ENCODE measurements around the gene STXBP6.

STXBP6 gene

DNA sequence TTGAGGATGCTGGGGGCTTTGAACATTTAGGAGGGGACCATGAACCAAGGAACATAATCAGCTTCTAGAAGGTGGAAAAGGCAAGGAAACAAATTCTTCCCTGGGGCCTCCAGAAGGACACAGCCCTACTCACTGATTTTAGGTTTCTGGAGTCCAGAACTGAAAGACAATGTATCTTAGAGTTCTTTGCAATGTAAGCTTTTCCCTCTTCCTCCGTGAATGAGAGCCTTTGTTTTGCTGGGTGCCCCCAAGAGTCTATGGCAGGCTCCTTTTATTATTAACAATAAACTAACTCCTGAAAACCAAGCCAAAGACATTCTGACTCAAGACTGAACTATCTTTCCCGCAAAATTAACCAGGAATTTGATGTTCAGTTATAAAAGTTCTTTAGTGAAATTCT lies 204.1 kb downstream of the STXBP6 start:
- ATAC-seq: no peak
- no peak for TF ChIP-seq SNAI2 (CRISPR knock-in tag; IDR thresholded peaks at IDR 0.05)
- no peak for TF ChIP-seq PPARA (CRISPR knock-in tag; IDR thresholded peaks at IDR 0.05; ENCODE audit: borderline replicate concordance)
- TF ChIP-seq, protein P1, sequence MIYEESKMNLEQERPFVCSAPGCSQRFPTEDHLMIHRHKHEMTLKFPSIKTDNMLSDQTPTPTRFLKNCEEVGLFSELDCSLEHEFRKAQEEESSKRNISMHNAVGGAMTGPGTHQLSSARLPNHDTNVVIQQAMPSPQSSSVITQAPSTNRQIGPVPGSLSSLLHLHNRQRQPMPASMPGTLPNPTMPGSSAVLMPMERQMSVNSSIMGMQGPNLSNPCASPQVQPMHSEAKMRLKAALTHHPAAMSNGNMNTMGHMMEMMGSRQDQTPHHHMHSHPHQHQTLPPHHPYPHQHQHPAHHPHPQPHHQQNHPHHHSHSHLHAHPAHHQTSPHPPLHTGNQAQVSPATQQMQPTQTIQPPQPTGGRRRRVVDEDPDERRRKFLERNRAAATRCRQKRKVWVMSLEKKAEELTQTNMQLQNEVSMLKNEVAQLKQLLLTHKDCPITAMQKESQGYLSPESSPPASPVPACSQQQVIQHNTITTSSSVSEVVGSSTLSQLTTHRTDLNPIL (CRISPR knock-in tag; IDR thresholded peaks at IDR 0.05; ENCODE audit: low read depth): no peak
- no peak for TF ChIP-seq TCF4 (CRISPR knock-in tag; IDR thresholded peaks at IDR 0.05; ENCODE audit: borderline replicate concordance)
- TF ChIP-seq OSR1 (CRISPR knock-in tag; IDR thresholded peaks at IDR 0.05): no peak
- TF ChIP-seq ZFP30 (CRISPR knock-in tag; IDR thresholded peaks at IDR 0.05): no peak
- TF ChIP-seq, protein P2, sequence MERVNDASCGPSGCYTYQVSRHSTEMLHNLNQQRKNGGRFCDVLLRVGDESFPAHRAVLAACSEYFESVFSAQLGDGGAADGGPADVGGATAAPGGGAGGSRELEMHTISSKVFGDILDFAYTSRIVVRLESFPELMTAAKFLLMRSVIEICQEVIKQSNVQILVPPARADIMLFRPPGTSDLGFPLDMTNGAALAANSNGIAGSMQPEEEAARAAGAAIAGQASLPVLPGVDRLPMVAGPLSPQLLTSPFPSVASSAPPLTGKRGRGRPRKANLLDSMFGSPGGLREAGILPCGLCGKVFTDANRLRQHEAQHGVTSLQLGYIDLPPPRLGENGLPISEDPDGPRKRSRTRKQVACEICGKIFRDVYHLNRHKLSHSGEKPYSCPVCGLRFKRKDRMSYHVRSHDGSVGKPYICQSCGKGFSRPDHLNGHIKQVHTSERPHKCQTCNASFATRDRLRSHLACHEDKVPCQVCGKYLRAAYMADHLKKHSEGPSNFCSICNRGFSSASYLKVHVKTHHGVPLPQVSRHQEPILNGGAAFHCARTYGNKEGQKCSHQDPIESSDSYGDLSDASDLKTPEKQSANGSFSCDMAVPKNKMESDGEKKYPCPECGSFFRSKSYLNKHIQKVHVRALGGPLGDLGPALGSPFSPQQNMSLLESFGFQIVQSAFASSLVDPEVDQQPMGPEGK (CRISPR knock-in tag; IDR thresholded peaks at IDR 0.05; ENCODE audit: borderline replicate concordance): no peak
- no peak for TF ChIP-seq ISL1 (CRISPR knock-in tag; IDR thresholded peaks at IDR 0.05)

DNA sequence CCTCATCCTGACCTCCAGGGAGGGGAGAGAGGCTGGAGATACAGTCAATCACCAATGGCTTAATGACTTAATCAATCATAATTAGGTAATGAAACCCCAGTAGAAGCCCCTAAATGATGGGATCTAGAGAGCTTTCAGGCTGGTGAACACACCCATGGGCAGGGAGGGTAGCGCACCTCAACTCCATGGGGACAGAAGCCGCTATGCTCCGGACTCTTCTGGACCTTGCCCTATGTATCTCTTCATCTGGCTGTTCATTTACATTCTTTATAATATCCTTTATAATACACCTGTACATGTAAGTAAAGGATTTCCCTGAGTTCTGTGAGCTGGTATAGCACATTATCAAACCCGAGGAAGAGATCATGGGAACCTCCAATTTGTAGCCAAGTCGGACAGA lies 205.9 kb downstream of the STXBP6 start:
- TF ChIP-seq SNAI2 (CRISPR knock-in tag; IDR thresholded peaks at IDR 0.05): no peak
- ATAC-seq: no peak

DNA sequence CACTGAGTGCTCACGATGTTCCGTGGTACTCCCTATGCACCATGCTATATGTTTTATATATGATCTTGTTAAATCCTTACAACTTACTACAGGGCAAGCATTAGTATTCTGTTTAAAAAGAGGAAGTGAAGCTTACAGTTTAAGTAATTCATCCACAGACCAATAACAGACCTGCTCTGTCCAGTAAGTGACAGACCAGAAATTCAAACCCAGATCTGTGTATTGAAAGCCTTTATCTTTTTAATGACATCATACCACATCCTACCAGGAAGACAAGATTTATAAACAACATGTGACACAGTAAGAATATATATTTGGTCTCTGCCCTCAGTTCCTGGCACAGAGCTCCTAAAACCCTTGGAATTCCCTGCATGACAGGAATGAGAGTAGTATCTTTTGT lies 206.5 kb downstream of the STXBP6 start:
- ATAC-seq: no peak
- TF ChIP-seq BACH2 (CRISPR knock-in tag; IDR thresholded peaks at IDR 0.05; ENCODE audit: borderline replicate concordance) (no peak), GLIS3 (CRISPR knock-in tag; IDR thresholded peaks at IDR 0.05) (no peak), PPARA (CRISPR knock-in tag; IDR thresholded peaks at IDR 0.05; ENCODE audit: borderline replicate concordance) (no peak), ZNF565 (CRISPR knock-in tag; conservative IDR thresholded peaks at IDR 0.05; ENCODE audit: low read depth) (no peak), TOX (CRISPR knock-in tag; IDR thresholded peaks at IDR 0.05; ENCODE audit: borderline replicate concordance) (no peak), ISL1 (CRISPR knock-in tag; IDR thresholded peaks at IDR 0.05) (no peak), ZC3H10 (CRISPR knock-in tag; IDR thresholded peaks at IDR 0.05) (no peak), ARNTL (CRISPR knock-in tag; IDR thresholded peaks at IDR 0.05; ENCODE audit: borderline replicate concordance, low read depth) (no peak), CSDC2 (CRISPR knock-in tag; IDR thresholded peaks at IDR 0.05) (no peak), ZFP3 (CRISPR knock-in tag; IDR thresholded peaks at IDR 0.05) (no peak), ZNF70 (CRISPR knock-in tag; IDR thresholded peaks at IDR 0.05) (no peak), TCF4 (CRISPR knock-in tag; IDR thresholded peaks at IDR 0.05; ENCODE audit: borderline replicate concordance) (no peak), SNAI2 (CRISPR knock-in tag; IDR thresholded peaks at IDR 0.05) (no peak), OSR1 (CRISPR knock-in tag; IDR thresholded peaks at IDR 0.05) (no peak), ZFP30 (CRISPR knock-in tag; IDR thresholded peaks at IDR 0.05) (no peak)
- TF ChIP-seq, protein P2 (CRISPR knock-in tag; IDR thresholded peaks at IDR 0.05; ENCODE audit: borderline replicate concordance): no peak
- TF ChIP-seq, protein P3, sequence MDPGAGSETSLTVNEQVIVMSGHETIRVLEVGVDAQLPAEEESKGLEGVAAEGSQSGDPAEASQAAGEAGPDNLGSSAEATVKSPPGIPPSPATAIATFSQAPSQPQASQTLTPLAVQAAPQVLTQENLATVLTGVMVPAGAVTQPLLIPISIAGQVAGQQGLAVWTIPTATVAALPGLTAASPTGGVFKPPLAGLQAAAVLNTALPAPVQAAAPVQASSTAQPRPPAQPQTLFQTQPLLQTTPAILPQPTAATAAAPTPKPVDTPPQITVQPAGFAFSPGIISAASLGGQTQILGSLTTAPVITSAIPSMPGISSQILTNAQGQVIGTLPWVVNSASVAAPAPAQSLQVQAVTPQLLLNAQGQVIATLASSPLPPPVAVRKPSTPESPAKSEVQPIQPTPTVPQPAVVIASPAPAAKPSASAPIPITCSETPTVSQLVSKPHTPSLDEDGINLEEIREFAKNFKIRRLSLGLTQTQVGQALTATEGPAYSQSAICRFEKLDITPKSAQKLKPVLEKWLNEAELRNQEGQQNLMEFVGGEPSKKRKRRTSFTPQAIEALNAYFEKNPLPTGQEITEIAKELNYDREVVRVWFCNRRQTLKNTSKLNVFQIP (CRISPR knock-in tag; IDR thresholded peaks at IDR 0.05; ENCODE audit: borderline replicate concordance, low read depth): no peak
- TF ChIP-seq, protein P1 (CRISPR knock-in tag; IDR thresholded peaks at IDR 0.05; ENCODE audit: low read depth): no peak
- TF ChIP-seq, protein P4, sequence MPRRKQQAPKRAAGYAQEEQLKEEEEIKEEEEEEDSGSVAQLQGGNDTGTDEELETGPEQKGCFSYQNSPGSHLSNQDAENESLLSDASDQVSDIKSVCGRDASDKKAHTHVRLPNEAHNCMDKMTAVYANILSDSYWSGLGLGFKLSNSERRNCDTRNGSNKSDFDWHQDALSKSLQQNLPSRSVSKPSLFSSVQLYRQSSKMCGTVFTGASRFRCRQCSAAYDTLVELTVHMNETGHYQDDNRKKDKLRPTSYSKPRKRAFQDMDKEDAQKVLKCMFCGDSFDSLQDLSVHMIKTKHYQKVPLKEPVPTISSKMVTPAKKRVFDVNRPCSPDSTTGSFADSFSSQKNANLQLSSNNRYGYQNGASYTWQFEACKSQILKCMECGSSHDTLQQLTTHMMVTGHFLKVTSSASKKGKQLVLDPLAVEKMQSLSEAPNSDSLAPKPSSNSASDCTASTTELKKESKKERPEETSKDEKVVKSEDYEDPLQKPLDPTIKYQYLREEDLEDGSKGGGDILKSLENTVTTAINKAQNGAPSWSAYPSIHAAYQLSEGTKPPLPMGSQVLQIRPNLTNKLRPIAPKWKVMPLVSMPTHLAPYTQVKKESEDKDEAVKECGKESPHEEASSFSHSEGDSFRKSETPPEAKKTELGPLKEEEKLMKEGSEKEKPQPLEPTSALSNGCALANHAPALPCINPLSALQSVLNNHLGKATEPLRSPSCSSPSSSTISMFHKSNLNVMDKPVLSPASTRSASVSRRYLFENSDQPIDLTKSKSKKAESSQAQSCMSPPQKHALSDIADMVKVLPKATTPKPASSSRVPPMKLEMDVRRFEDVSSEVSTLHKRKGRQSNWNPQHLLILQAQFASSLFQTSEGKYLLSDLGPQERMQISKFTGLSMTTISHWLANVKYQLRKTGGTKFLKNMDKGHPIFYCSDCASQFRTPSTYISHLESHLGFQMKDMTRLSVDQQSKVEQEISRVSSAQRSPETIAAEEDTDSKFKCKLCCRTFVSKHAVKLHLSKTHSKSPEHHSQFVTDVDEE (CRISPR knock-in tag; IDR thresholded peaks at IDR 0.05): no peak
- TF ChIP-seq, protein P5, sequence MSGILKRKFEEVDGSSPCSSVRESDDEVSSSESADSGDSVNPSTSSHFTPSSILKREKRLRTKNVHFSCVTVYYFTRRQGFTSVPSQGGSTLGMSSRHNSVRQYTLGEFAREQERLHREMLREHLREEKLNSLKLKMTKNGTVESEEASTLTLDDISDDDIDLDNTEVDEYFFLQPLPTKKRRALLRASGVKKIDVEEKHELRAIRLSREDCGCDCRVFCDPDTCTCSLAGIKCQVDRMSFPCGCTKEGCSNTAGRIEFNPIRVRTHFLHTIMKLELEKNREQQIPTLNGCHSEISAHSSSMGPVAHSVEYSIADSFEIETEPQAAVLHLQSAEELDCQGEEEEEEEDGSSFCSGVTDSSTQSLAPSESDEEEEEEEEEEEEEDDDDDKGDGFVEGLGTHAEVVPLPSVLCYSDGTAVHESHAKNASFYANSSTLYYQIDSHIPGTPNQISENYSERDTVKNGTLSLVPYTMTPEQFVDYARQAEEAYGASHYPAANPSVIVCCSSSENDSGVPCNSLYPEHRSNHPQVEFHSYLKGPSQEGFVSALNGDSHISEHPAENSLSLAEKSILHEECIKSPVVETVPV (CRISPR knock-in tag; IDR thresholded peaks at IDR 0.05): no peak
